ENCODE results near the gene ULK3.
A peak's percentile ranks its signal among the peaks of the same experiment; 100 is the strongest.
"Not testable (repeated sequence)": the region's sequence is repeated elsewhere in the genome, so short reads cannot be mapped to it uniquely, and the experiment has no call there.

The ULK3 gene, protein sequence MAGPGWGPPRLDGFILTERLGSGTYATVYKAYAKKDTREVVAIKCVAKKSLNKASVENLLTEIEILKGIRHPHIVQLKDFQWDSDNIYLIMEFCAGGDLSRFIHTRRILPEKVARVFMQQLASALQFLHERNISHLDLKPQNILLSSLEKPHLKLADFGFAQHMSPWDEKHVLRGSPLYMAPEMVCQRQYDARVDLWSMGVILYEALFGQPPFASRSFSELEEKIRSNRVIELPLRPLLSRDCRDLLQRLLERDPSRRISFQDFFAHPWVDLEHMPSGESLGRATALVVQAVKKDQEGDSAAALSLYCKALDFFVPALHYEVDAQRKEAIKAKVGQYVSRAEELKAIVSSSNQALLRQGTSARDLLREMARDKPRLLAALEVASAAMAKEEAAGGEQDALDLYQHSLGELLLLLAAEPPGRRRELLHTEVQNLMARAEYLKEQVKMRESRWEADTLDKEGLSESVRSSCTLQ

DNA sequence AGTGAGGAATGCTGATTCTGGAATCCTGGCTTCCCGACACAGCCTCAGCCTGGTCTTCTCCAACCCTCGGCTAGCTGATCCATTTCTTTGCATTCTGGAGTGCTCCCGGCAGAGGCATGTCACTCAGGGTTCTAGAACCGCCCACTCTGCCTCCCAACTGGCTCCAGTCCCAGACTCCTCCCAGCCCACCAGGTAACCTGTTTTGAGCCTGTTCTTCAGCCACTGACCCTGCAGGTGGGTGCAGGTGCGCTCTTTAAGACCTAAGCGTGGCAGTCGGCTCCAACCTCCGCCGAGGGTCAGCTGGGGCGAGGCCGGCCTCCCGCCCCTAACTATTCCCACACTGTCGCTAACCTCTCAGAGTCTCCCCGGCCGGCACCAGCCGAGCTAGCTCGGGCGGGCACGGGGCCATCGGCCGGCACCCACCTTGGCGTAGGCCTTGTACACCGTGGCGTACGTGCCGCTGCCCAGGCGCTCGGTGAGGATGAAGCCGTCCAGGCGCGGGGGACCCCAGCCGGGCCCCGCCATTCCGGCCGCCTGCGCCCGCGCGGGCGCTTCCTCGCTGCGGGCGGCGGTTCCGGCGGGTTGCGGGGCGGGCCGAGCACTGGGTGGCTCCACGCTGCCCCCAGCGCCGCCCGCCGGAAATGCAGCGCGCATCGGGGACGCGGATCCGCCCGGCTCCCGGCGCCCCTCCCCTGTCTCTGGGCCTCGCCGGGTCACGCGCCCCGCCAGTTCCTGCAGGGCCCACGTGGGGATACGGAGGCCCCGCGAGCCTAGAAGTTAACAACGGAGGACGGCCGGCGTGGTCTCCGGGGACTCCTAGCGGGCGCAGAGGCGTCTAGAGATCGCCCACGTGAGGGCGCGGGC, at the start of gene ULK3:
Gene ULK3 (minus strand): TSS at position 576 of the 864 bp plus-strand sequence. CDS start 51 bp downstream, at position 525.
- peak; percentile 96 for DNase-seq

DNA sequence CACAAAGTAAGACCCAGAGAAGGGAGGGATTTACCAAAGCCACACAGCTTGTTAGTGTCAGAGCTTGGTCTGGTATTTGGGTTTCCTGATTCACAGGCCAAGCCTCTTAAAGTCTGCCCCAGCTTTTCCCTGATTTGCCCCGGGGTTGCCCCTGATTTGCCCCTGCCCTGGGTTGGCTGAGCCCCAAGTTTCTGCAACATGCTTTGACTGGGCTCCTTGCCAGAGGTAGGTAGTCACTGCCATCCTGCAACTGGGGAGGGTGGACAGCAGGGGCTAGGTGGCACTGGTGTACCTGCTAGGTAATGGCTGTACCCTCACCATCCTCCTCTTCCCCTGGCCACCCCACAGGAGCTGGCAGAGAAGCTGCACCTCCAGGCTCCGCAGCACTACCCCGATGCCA, 49.4 kb upstream of the ULK3 start:
- no peak for DNase-seq

DNA sequence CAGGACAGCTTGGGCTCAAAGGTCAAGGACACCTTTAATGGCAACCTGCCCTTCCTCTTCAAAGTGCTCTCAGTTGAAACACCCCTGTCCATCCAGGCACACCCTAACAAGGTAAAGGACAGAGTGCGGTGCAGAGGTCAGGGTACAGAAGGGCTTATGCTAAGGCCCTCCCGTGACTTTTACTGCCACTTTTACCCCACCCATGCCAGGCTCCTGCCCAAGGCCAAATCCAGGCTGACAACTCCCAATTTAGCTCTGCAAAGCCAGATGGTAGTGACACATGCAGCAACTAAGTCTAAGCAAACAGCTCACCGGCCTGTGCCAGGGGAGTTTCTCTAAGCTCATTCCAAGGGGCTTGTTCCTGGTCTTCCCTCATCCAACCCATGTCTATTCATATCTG, 48.5 kb upstream of the ULK3 start:
- no peak for DNase-seq

DNA sequence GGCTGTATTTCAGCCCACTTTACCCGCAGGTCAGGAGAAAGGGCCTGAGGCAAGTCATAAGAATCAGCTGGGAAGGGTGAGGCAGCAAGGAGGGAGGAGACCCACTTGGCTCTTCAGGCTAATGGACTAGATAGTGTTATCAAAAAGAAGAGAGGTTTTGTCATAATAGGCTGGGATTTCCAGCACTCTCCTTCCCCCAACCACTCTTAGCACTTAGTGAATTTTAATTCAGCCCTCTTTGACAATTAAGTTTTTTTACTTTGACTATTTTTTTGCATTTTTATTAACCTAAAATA, 47.7 kb upstream of the ULK3 start:
- no peak for DNase-seq

DNA sequence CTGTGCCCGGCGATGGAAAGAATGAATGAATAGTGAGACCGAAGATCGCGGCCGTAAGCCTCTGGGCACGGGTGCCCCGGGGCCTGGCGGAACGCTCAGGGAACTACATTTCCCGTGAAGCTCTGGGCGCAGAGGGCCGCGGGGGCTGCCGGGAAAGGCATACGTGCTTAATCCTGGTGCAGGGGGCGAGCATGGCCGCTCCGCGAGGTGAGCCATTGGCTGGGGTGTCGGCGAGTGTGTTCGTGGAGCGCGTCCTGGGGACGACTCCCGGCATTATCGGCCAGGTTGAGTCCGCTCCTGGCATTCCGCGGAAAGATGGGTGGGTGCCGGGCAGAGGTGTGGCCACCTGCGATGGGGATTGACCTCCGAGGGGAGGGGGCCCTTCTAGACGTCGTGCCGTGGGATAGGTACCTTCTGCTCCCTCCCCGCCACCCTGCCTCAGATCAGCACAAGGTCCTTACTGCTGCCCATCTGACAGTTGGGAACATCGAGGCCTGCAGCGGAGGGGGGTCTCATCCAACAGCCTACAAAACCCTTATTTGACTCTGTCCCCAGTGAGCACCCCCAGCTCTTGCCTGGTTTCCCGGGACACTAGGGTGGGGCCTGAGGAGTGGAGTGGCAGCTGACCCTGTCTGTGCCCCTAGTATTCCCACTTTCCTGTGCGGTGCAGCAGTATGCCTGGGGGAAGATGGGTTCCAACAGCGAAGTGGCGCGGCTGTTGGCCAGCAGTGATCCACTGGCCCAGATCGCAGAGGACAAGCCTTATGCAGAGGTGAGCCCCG, 47.1 kb upstream of the ULK3 start, which contains the start of gene MPI:
Gene MPI (plus strand): TSS at position 160 of the 782 bp plus-strand sequence. CDS start 32 bp downstream, at position 192.
- peak; percentile 95 for DNase-seq

DNA sequence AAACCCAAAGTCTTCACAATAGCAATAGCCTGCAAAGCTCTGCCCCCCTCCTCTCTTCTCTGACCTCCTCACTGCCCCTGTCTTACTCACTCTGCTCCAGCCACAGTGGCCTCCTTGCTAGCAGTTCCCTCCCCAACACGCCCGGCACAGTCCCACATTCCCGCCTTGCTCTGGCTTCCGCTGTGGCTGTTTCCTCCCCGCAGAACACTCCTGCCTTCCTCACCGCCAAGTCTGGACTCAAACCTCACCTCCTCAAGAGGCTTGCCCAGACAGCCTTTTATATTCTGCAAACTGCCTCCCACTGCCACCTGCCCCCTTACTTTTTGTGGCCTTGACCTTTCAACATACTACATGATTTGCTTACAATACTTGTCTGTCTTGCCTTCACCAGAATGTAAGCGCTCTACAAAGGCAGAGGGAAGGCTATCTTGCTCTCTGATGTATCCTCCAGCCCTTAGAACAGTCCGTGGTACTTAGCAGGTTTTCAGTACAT, 46.5 kb upstream of the ULK3 start:
- no peak for DNase-seq

DNA sequence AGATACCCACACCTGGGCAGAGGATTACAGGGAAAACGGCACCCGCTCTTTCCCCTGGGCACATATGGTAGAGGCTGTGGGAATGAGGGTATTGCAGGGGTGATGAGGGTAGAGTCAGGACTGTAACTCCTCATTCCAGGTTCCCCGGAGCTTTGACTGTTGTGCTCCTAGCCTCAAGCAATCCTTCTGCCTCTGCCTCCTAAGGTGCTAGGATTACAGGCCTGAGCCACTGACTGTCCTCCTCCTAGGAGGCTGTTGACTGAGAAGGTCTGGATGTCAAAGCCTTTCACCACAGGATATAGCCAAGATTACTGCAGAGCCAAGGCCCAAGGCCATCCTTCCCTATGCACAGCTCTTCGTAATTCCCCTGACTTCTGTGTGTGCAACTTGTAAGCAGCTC, 45.8 kb upstream of the ULK3 start:
- no peak for DNase-seq

DNA sequence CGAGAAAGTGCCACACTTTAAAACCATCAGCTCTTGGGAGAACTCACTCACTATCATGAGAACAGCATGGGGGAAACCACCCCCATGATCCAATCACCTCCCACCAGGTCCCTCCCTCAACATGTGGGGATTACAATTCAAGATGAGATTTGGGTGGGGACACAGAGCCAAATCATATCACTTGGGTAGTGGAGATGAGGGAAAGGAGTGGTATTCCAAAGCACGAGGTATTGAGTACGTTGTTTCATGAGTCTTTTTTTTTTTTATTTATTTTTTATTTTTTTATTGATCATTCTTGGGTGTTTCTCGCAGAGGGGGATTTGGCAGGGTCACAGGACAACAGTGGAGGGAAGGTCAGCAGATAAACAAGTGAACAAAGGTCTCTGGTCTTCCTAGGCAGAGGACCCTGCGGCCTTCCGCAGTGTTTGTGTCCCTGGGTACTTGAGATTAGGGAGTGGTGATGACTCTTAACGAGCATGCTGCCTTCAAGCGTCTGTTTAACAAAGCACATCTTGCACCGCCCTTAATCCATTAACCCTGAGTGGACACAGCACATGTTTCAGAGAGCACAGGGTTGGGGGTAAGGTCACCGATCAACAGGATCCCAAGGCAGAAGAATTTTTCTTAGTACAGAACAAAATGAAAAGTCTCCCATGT, 44.7 kb upstream of the ULK3 start:
- not testable (repeated sequence) for DNase-seq

DNA sequence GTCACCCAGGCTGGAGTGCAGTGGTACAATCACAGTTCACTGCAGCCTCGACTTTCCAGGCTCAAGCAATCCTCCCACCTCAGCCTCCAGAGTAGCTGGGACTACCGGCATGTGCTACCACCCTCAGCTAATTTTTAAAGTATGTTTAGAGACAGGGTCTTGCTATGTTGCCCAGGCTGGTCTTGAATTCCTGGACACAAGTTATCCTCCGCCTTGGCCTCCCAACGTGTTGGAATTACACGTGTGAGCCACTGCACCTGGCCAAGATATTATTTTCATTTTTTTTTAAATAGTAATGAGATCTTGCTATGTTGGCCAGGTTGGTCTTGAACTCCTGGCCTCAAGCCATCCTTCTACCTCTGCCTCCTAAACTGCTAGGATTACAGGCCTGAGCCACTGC, 42.5 kb upstream of the ULK3 start:
- no peak for DNase-seq

DNA sequence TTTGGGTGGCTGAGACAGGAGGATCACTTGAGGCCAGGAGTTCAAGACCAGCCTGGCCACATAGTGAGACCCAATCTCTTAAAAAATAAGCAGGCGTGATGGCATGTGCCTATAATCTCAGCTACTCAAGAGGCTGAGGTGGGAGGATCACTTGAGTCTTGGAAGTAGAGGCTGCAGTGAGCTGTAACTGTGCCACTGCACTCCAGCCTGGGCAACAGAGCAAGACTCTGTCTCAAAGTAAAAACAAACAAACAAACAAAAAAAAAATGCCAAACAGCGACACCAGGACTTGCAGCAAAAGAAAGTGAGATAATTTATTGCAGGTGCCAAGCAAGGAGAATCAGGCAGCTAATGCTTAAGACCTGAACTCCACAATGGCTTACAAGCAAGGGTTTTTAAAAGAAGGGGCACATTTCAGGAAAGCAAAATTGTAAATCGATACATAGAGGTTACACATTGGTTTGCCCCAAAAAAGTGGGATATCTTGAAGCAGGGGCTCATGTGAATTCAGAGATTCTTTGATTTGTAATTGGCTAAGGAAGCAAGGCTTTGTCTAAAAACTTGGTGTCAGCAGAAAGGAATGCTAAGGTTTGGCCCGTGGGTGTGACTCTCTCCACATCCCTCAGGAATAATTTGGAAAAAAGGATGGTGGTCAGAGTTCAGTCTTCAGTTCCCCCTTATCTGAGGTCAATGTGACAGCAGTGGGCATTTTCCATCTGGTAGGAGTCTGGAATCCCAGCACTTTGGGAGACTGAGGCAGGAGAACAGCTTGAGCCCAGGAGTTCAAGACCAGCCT, 41.7 kb upstream of the ULK3 start:
- DNase-seq: no peak

DNA sequence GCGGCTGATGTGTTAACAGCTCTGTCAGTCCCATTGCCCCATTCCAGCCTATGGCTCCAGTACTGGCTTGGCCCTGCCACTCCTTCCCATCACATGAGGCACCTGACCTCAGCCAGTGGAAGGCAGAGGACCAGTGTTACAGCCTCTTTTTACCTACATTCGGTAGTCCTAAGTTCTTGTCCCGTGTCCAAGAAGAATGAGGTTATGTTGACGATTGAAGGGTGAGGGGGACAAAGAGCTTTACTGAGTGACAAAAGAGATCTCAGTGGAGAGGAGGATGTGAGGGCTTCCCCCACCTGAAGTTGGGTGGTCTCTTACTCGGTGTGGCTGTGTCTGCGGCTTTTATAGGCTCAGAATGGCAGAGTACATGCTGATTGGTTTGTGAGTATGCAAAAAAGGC, 39.6 kb upstream of the ULK3 start:
- no peak for DNase-seq

DNA sequence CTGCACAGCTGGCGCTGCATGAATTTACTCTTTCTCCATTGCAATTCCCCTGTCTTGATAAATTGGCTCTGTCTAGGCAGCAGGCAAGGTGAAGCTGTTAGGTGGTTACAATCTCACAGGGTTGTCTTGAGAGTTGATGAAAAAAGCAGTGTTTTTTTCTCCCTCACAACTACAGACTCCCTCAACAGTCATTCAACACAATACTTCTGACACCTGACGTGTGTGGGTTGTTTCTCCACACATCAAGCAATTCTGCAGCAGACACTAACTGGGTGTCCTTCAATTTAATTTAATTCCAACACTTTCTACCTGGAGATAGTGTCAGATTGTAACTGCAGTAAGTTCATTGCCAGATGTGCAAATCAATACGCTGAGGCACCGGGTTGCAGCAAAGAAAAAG, 35.3 kb upstream of the ULK3 start:
- DNase-seq: no peak

DNA sequence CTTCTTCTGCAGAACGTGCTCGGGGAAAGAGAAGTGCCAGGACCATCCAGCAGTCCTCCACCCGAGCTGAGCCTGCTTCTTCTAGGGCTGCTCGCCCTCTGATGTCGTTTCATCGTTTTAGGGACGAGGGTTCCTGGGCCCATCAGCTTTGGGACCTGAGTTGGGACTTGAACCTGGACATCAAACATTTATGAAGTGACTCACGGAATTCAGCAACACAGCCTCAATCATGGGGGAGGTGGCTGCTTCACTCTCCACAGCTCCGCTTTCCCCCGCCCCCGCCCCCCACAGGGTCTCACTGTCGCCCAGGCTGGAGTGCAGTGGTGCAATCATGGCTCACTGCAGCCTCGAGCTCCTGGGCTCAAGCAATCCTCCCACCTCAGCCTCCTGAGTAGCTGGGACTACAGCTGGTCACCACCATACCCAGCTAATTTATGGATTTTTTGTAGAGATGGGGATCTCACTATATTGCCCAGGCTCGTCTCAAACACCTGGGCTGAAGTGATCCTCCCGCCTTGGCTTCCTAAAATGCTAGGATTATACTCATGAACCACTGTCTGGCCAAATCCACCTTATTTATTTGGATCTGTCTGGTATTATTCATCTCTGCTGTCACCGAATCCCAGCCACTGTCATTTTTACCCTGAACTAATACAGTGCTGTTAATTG, 30.9 kb upstream of the ULK3 start:
- no peak for DNase-seq

DNA sequence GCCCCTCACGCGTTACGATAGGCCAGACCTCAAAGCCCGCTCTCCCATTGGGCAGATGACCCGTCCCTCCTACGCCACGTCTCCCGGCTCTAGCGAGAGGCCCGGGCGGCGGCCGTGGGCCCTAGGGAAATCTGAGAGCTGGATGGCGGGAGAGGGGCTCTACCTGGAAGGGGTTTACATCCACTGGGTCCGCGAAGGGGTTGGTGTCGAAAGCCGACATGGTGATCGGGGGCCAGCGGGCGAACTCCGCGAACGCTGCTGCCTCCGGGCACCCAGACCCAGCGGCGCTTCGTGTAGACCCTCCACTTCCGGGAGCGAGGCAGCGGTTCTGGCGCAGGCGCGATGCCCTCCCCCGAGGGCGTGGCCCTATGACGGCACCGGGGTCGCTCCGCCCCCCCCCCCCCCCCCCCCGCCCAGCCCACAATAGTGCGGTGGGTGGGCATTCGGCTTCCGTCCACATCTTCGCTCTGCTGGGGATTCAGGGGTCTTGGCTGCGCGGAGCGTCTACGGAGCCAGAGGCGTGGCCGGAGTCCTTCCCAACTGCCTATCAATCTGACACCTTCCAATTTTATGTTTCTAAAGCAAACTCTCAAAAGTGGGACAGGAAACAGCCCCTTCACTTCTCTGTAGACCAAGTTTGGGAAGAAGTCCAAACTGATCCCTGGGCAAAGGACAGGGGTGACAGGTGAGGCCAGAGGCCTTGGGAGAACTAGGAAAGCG, 30.2 kb upstream of the ULK3 start, which contains the start of gene SCAMP2:
Gene SCAMP2 (minus strand): TSS at position 330 of the 720 bp plus-strand sequence. CDS start 110 bp downstream, at position 220.
- peak; percentile 98 for DNase-seq

DNA sequence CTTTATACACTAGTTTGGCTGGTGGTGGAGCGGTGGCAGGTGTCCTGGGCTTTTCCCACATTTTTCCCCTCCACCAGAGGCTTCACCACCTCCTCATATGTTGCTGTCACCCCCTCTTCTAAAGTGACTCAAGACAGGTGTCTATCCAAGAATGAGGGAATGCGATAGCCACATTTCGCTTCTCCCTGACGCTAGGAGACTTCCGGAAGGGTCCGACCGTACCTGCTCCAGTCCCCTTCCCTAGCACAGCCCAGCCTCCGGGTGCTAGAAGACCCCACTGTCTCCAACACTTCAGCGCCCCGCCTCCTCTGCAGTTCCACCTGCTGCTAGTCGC, 29.7 kb upstream of the ULK3 start:
- no peak for DNase-seq

DNA sequence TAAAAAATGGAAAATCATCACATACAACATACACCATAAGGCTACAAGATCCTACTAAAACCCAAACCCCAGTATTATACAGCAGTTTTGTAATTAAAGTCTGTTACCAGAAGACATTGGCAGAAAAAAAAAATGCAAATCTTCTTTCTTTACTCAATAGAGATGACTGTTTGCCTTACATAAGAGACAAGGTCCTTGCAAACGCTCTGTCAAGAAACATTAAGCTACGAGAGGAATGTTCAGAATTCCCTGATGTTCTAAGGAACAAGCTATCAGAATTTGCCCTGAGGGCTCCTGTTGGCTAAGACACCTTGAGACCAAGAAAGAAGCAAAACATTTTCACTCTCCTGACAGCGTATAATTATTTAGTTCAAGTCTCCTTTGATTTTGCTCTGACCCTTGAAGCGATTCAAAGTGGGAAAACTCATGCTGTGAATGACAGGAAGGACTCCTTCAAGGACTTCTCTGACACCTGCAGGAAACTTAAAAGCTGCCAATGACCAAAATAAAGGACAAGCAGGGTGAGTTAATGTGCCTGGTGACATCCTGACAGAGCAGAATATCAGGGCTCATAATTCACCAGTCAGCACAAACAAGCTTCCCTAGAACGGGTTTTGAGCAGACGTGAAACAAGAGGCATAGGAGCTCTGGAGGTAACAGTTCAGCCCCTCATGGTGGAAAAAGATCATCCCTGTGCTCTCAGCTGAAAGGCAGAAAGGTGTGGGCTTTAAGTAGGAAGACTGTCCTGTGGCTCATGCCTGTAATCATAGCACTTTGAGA, 27.7 kb upstream of the ULK3 start:
- DNase-seq: peak; percentile 35

DNA sequence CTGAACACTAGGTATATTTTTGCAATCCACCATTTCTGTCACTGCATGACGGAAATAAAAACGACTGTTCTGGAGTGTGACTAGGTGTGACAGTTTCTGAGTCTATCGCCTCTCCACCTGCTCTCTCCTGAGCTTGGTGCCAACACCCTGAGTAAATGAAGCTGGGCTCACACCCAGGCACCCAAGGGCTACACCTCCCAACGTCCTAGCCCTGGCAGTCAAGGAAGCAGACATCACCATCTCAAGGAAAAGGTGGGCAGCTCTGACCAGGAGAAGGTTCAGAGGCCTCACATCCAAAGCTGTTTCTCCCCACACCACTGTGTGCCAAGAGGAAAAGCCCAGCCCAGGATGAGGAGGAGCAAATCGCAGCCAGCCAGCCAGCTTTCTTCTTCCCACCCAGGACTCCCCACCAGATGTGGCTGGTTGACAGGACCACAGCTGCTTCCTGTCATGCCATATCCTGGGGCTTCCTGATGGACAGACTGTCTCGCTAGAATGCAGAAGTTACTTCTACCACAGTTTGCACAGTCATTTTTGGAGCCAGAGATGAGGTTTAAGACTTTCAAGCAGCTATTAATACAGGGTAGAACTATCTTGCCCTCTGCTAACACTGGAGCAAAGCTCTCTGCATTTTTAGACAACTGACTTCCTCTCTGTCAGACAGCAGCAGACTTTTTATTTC, 26.9 kb upstream of the ULK3 start:
- DNase-seq: no peak

DNA sequence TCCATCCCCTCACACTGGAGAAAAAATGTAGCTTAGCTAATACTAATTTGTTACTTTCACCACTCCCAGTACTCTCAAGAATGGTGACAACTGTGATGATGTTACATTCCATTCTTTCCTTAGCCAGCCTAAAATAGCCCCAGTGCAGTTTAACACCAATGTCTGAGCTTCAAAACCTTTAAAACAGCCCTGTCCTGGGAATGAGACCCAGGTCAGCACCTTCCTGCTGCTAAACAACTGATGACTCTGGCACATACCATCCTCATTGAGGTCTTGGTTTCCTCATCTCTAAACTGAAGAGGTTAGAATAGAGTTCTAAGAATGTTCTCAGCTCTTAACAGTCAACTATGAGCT, 26.4 kb upstream of the ULK3 start:
- DNase-seq: no peak

DNA sequence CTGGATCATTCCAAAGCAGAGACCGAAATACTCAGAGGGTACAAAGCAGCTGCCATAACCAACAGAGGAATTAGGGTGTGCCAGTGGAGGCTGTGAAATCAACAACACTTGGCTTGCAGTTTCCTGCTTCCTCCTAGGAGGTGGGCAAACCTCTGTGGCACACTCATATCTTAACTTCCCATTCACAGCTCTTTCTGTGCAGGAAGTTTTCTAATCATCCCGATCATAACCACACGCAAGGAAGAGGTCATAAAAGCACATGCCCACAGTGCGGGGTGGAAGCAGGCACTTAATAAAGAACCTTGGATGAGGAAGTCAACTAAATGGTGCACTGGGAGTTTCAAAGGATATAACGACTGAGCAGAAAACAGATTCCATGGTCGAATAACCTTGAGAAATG, 25.1 kb upstream of the ULK3 start:
- no peak for DNase-seq

Data from eye (tissue), 1 donor.